Brain microvascular endothelial cell (primary cell): Measurements from ENCODE around the gene GPR78.

ENCODE experiments used
- DNase-seq: peaks from one replicate; pipeline ENCODE4 v3.0.0-alpha.2; 2020
- H3K27ac ChIP-seq: fragments of 250-450 bp; sonication (Bioruptor Pico); 2 replicates; pipeline ENCODE4 v1.5.1; 2020; ENCODE audit warnings: mild to moderate bottlenecking, moderate library complexity
- H3K27me3 ChIP-seq: fragments of 250-450 bp; sonication (Bioruptor Pico); replicated peaks from 2 replicates; pipeline ENCODE4 v1.5.1; 2020; ENCODE audit warnings: mild to moderate bottlenecking
- H3K36me3 ChIP-seq: fragments of 250-450 bp; sonication (Bioruptor Pico); replicated peaks from 2 replicates; pipeline ENCODE4 v1.5.1; 2020; ENCODE audit warnings: mild to moderate bottlenecking
- H3K4me3 ChIP-seq: 2 replicates; pipeline ENCODE4 v1.5.1; 2011; ENCODE audit warnings: low read depth, mild to moderate bottlenecking, control low read depth, low read length, moderate library complexity
- CTCF ChIP-seq: IDR thresholded peaks from 2 replicates; pipeline ENCODE4 v1.5.1; 2011; ENCODE audit warnings: low read depth, mild to moderate bottlenecking, moderate library complexity, low read length, control low read depth, inconsistent platforms; ENCODE audit errors: missing control alignments
- in situ Hi-C: cut with HindIII; loops from 2 replicates; pipeline ENCODE4 v1.10.0; 2017; ENCODE audit warnings: low sequenced_read_pairs, low pct_ligation_motif_present

Gene GPR78

GRCh38 chr4:8540072-8540471 is 40.1 kb upstream of the GPR78 start:
- Histone ChIP-seq H3K27me3 (no peaks in the 10 kb centered on the region), H3K27ac (no peak overlapping the region), H3K4me3 (no peak overlapping the region), H3K36me3 (no peaks in the 10 kb centered on the region)
- in situ Hi-C loops: no loop called here
- DNase-seq: no peak
- TF ChIP-seq CTCF: no peak

DNA sequence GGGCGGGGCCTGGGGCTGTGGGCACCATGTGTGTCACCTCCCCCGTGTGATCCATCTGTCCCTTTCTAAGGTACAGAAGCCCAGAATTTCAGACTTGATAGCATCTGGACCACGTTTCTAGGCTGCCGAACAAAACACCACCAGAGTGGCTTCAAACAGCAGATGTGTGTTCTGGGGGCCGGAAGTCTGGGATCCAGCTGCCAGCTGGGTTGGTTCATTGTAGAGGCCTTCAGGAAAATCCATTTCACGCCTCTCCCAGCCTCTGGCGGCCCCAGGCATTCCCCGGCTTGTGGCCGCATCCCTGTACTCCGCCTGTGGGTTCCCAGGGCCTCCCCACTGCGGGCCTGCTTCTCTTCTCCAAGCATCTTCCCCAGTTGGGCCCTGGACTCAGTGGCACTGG is 39.6 kb upstream of the GPR78 start:
- H3K36me3 ChIP-seq: no peaks in the 10 kb centered on the region
- TF ChIP-seq CTCF: no peak
- no peak overlapping the region for H3K4me3 ChIP-seq
- DNase-seq: no peak
- in situ Hi-C loops: no loop called here
- H3K27me3 ChIP-seq: no peaks in the 10 kb centered on the region
- no peak overlapping the region for H3K27ac ChIP-seq

GRCh38 chr4:8540991-8541390 is 39.2 kb upstream of the GPR78 start:
- H3K27me3 ChIP-seq: no peaks in the 10 kb centered on the region

GRCh38 chr4:8541981-8542715 is 38.0 kb upstream of the GPR78 start:
- no peak for DNase-seq
- no peak for TF ChIP-seq CTCF
- no peak overlapping the region for H3K4me3 ChIP-seq
- in situ Hi-C loops: no loop called here
- H3K27ac ChIP-seq: no peak overlapping the region
- no peaks in the 10 kb centered on the region for H3K27me3 ChIP-seq
- no peaks in the 10 kb centered on the region for H3K36me3 ChIP-seq

More at GRCh38 chr4:8540991-8541390, 39.2 kb upstream of the GPR78 start:
- H3K36me3 ChIP-seq: no peaks in the 10 kb centered on the region
- TF ChIP-seq CTCF: no peak
- no peak for DNase-seq
- no peak overlapping the region for H3K4me3 ChIP-seq
- H3K27ac ChIP-seq: no peak overlapping the region
- in situ Hi-C loops: no loop called here

DNA sequence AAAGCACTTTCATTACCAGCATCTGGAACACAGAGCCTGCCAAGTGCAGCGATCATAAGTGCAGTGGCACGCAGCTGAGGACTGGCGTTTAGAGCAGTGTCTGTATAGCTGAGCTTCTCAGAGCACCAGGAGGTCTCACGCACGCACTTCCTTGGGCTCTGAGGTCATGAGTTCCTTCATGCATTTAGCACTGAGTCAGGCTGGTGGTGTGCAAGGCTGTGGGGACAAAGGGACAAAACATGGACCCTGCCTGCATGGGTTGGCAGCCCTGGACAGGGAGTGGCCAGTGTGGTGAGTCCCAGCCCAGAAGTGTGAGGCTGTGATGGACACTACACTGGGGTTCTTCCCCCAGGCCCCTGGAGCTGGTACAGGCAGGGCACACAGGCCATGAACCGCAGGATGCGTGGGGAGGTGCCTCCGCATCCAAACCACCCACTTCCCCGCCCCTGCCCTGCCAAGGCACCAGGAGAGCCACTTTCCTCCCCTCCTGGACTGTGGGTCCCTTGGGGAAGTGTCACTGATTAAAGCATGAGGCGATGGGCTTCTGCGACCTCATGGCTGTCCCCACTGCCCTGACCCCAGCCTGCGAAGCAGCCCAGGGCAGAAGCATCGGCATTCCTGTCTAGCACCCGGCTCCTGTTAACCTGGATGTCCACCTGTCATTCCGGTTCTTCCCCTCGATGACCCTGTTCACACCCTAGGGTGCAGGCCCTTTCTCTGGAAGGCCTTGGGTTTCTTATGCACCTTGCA is 37.2 kb upstream of the GPR78 start:
- TF ChIP-seq CTCF: no peak
- in situ Hi-C loops: no loop called here
- peak; percentile 87 for DNase-seq
- Histone ChIP-seq H3K36me3 (no peaks in the 10 kb centered on the region), H3K27ac (peak overlapping the region; percentile 40), H3K27me3 (no peaks in the 10 kb centered on the region), H3K4me3 (no peak overlapping the region)

DNA sequence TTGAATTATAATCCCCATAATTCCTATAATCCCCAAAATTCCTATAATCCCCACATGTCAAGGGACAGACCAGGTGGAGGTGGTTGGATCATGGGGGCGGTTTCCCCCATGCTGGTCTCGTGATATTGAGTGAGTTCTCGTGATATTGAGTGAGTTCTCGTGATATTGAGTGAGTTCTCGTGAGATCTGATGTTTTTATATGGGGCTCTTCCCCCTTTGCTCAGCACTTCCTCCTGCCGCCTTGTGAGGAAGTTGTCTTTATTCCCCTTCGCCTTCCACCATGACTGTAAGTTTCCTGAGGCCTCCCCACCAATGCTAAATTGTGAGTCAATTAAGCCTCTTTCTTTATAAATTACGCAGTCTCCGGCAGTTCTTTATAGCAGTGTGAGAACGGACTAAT is 36.6 kb upstream of the GPR78 start:
- in situ Hi-C loops: no loop called here
- Histone ChIP-seq H3K27ac (no peak overlapping the region), H3K27me3 (no peaks in the 10 kb centered on the region), H3K4me3 (no peak overlapping the region), H3K36me3 (no peaks in the 10 kb centered on the region)
- no peak for TF ChIP-seq CTCF
- DNase-seq: no peak
